Sigmoid colon (tissue), 7 donors: ENCODE data around the gene SYT7. TPM values are rescaled to one million over a fixed set of nuclear protein-coding genes. Genes with fewer than 3 reads are reported as not detected.

Experiments
- DNase-seq: peaks from one replicate; pipeline ENCODE4 v3.0.0-alpha.2; 2019
- H3K27ac ChIP-seq, 4 donors: fragments of 200-600 bp; sonication (generic); one replicate each; pipeline ENCODE4 v1.5.1; 2016 to 2019; ENCODE audit warnings: mild to moderate bottlenecking in 1 of 4
- H3K27me3 ChIP-seq, 3 donors: fragments of 200-600 bp; sonication (generic); one replicate each; pipeline ENCODE4 v1.5.1; 2019; ENCODE audit warnings: mild to moderate bottlenecking in 1 of 3
- H3K36me3 ChIP-seq, 4 donors: fragments of 200-600 bp; sonication (generic); one replicate each; pipeline ENCODE4 v1.5.1; 2016 to 2019
- H3K4me1 ChIP-seq, 4 donors: fragments of 200-600 bp; sonication (generic); one replicate each; pipeline ENCODE4 v1.5.1; 2017 to 2019
- H3K4me3 ChIP-seq, 4 donors: fragments of 200-600 bp; sonication (generic); one replicate each; pipeline ENCODE4 v1.5.1; 2017 to 2019; ENCODE audit warnings: mild to moderate bottlenecking in 2 of 4, moderate library complexity in 1 of 4
- H3K9me3 ChIP-seq, 4 donors: fragments of 200-600 bp in 3 of 4; sonication (generic) in 3 of 4; one replicate each; pipeline versions ENCODE4 v1.5.1 to v1.6.1; 2013 to 2019
- CTCF ChIP-seq, 4 experiments: fragments of 450-650 bp in 3 of 4; fragments of 200-600 bp in 1 of 4; IDR thresholded peaks; one replicate each; pipeline ENCODE4 v1.5.1; 2016 to 2019; ENCODE audit warnings: antibody characterized with exemption in 4 of 4, mild to moderate bottlenecking in 3 of 4, moderate library complexity in 2 of 4
- EP300 ChIP-seq, 4 donors: sonication (generic); formaldehyde crosslinking; IDR thresholded peaks; one replicate each; pipeline ENCODE4 v1.6.1; 2017; ENCODE audit warnings: antibody characterized with exemption in 4 of 4
- POLR2A ChIP-seq, 2 donors: fragments of 450-650 bp; IDR thresholded peaks; one replicate each; pipeline ENCODE4 v1.6.1; 2016; ENCODE audit warnings: antibody characterized with exemption in 2 of 2, mild to moderate bottlenecking in 2 of 2, moderate library complexity in 2 of 2
- POLR2AphosphoS5 ChIP-seq, 4 donors: sonication (generic); formaldehyde crosslinking; IDR thresholded peaks; one replicate each; pipeline ENCODE4 v1.6.1; 2017; ENCODE audit warnings: antibody characterized with exemption in 4 of 4
- WGBS, 2 donors: extraction: QIAGEN DNeasy Blood & Tissue Kit; methylation state at CpG; one replicate each; pipeline ENCODE4 v1.1.7; 2013; 5-methylcytosine and 5-hydroxymethylcytosine counted together
- intact Hi-C: fragments of 100-400 bp; cut with DNase I; formaldehyde crosslinking; loops from one replicate; pipeline ENCODE4 v1.15.1; 2023
- polyA plus RNA-seq, 3 donors: library from polyadenylated mRNA; stranded (reverse); fragments of 200-250 nt; gene quantifications; one replicate each; pipeline ENCODE4 v1.2.3, GENCODE V29; 2013
- total RNA-seq, 4 donors: library from RNA; depleted of rRNA; stranded (reverse); fragments of >200 nt; gene quantifications; one replicate each; pipeline ENCODE4 v1.1.0, GENCODE V29; 2016
- donor health status: healthy with polysubstance abuse.
- donor health status: Bipolar disorder and iron deficiency.
- donor health status: healthy.

SYT7 gene
- total and polyA plus RNA-seq, 7 donors: 0.66 to 8.4 (median 3.6) TPM

- H3K27ac ChIP-seq: no peak overlapping the region
- H3K4me1 ChIP-seq: peaks cover 0 to 24% (median 23%) of the 10 kb centered on the region in 4 donors
- TF ChIP-seq EP300 (IDR thresholded peaks at IDR 0.05): no peak
- no peak for TF ChIP-seq POLR2AphosphoS5 (IDR thresholded peaks at IDR 0.05)
- TF ChIP-seq CTCF (IDR thresholded peaks at IDR 0.05): no peak
- no peak for TF ChIP-seq POLR2A (IDR thresholded peaks at IDR 0.05)
- H3K36me3 ChIP-seq: no peaks in the 10 kb centered on the region
- no peak for DNase-seq
- no peaks in the 10 kb centered on the region for H3K9me3 ChIP-seq
- intact Hi-C loops: no loop called here
- peaks cover 7 to 40% (median 22%) of the 10 kb centered on the region in 3 donors for H3K27me3 ChIP-seq
- H3K4me3 ChIP-seq: no peak overlapping the region
- 90 to 94% methylated on average over 5 of the region's 5 CpGs for WGBS, 2 donors
Measured at GRCh38 chr11:61505106-61505505, 75.8 kb downstream of the SYT7 start.

- WGBS, 2 donors: 73 to 81% methylated on average over 8 of the region's 8 CpGs
- H3K4me1 ChIP-seq: peaks cover 0 to 6% (median 5%) of the 10 kb centered on the region in 4 donors
- peaks cover 4 to 23% (median 10%) of the 10 kb centered on the region in 3 donors for H3K27me3 ChIP-seq
- TF ChIP-seq POLR2A (IDR thresholded peaks at IDR 0.05) (no peak), POLR2AphosphoS5 (IDR thresholded peaks at IDR 0.05) (no peak), EP300 (IDR thresholded peaks at IDR 0.05) (no peak), CTCF (IDR thresholded peaks at IDR 0.05) (no peak)
- H3K9me3 ChIP-seq: no peaks in the 10 kb centered on the region
- H3K36me3 ChIP-seq: no peaks in the 10 kb centered on the region
- no peak overlapping the region for H3K27ac ChIP-seq
- H3K4me3 ChIP-seq: no peak overlapping the region
- intact Hi-C loops: no loop called here
- DNase-seq: no peak
Measured at GRCh38 chr11:61503135-61503770, 77.6 kb downstream of the SYT7 start.

- Histone ChIP-seq H3K4me3 (no peak overlapping the region), H3K36me3 (no peaks in the 10 kb centered on the region), H3K27me3 (peaks cover 0 to 16% (median 4%) of the 10 kb centered on the region in 3 donors), H3K4me1 (no peaks in the 10 kb centered on the region), H3K27ac (no peak overlapping the region), H3K9me3 (no peaks in the 10 kb centered on the region)
- intact Hi-C loops: no loop called here
- no peak for DNase-seq
- 89 to 93% methylated on average over 1 of the region's 1 CpG for WGBS, 2 donors
- no peak for TF ChIP-seq POLR2A (IDR thresholded peaks at IDR 0.05)
- no peak for TF ChIP-seq EP300 (IDR thresholded peaks at IDR 0.05)
- TF ChIP-seq POLR2AphosphoS5 (IDR thresholded peaks at IDR 0.05): no peak
- no peak for TF ChIP-seq CTCF (IDR thresholded peaks at IDR 0.05)
Measured at GRCh38 chr11:61502522-61502921, 78.4 kb downstream of the SYT7 start.

GRCh38 chr11:61499816-61500491, 80.9 kb downstream of the SYT7 start:
- no peak for TF ChIP-seq CTCF (IDR thresholded peaks at IDR 0.05)
- TF ChIP-seq POLR2AphosphoS5 (IDR thresholded peaks at IDR 0.05): no peak
- no peak for TF ChIP-seq POLR2A (IDR thresholded peaks at IDR 0.05)
- TF ChIP-seq EP300 (IDR thresholded peaks at IDR 0.05): no peak
- intact Hi-C loops: no loop called here
- DNase-seq: no peak
- WGBS, 2 donors: 76 to 88% methylated on average over 12 of the region's 12 CpGs
- Histone ChIP-seq H3K27ac (no peak overlapping the region), H3K36me3 (no peaks in the 10 kb centered on the region), H3K27me3 (no peaks in the 10 kb centered on the region), H3K9me3 (no peaks in the 10 kb centered on the region), H3K4me3 (no peak overlapping the region), H3K4me1 (no peaks in the 10 kb centered on the region)
